Central memory CD8-positive, alpha-beta T cell (primary cell): Measurements from ENCODE around the gene APP.
"Not testable (repeated sequence)": the region's sequence is repeated elsewhere in the genome, so short reads cannot be mapped to it uniquely, and the experiment has no call there.

Experiments used
- ATAC-seq: fragments of 150-1000 bp; cut with Tn5 transposase; replicated peaks from 2 replicates; pipeline ENCODE4 v1.10.0; 2022; ENCODE audit warnings: mild to moderate bottlenecking, moderate FRiP score, moderate number of reproducible peaks; ENCODE audit not compliant: poor library complexity, severe bottlenecking; ENCODE audit errors: extremely low read depth
- DNase-seq, 2 donors: peaks; one replicate each; pipeline ENCODE4 v3.0.0; 2021; ENCODE audit warnings: low spot score in 2 of 2
- H3K27ac Mint-ChIP-seq: one replicate; pipeline ENCODE4 v1.8.0; 2022; ENCODE audit warnings: low read depth, mild to moderate bottlenecking, moderate library complexity, mixed read lengths
- H3K27me3 Mint-ChIP-seq: one replicate; pipeline ENCODE4 v1.8.0; 2022; ENCODE audit warnings: mixed read lengths
- H3K36me3 Mint-ChIP-seq: one replicate; pipeline ENCODE4 v1.8.0; 2022; ENCODE audit warnings: mild to moderate bottlenecking, moderate library complexity, mixed read lengths; ENCODE audit not compliant: insufficient read depth
- H3K4me1 Mint-ChIP-seq: one replicate; pipeline ENCODE4 v1.8.0; 2022; ENCODE audit warnings: mixed read lengths
- H3K4me3 Mint-ChIP-seq: one replicate; pipeline ENCODE4 v1.8.0; 2022; ENCODE audit warnings: mild to moderate bottlenecking, moderate library complexity, mixed read lengths
- H3K9me3 Mint-ChIP-seq: one replicate; pipeline ENCODE4 v1.8.0; 2022; ENCODE audit warnings: mixed read lengths

The APP gene

DNA sequence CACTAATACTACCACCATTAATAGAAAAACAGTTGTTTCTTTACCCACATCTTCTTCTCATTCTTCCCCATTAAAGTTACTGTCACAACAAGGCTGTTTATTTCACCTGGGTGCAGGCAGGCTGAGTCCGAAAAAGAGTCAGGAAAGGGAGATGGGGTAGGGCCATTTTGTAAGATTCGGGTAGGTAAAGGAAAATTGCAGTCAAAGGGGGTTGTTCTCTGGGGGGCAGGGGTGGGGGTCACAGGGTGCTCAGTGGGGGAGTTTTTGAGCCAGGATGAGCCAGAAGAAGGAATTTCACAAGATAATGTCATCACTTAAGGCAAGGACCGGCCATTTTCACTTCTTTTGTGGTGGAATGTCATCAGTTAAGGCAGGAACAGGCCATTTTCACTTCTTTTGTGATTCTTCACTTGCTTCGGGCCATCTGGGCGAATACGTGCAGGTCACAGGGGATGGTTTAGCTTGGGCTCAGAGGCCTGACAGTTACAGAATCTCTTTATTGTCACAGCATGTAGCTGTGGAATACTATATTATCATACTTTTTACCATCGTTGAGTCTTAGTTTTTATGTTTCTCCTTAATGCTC, 89.3 kb downstream of the APP start:
- not testable (repeated sequence) for DNase-seq

DNA sequence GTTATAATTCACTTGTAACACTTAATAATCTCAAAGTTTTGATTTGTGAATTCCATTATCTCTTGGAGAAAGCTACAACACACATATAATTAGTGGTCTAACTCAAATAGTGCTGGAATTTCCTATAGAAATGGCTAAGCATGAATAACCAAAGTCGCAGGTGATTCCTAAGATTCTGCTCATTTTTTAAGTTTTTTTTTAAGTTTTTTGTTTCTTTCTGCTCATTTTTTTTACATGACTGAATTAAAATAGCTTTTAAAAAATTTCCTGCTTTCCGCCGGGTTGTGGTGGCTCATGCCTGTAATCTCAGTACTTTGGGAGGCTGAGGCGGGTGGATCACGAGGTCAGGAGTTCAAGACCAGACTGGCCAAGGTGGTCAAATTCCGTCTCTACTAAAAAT, 90.4 kb downstream of the APP start:
- no peaks in the 10 kb centered on the region for H3K9me3 Mint-ChIP-seq
- ATAC-seq (no peak), DNase-seq (no peak)
- no peaks in the 10 kb centered on the region for H3K27me3 Mint-ChIP-seq
- H3K4me3 Mint-ChIP-seq: no peak overlapping the region
- no peaks in the 10 kb centered on the region for H3K36me3 Mint-ChIP-seq
- H3K4me1 Mint-ChIP-seq: no peaks in the 10 kb centered on the region
- no peak overlapping the region for H3K27ac Mint-ChIP-seq

More for the DNA sequence above, 89.3 kb downstream of the APP start:
- H3K27ac Mint-ChIP-seq, H3K27me3 Mint-ChIP-seq, ATAC-seq, H3K36me3 Mint-ChIP-seq, H3K9me3 Mint-ChIP-seq, H3K4me3 Mint-ChIP-seq, H3K4me1 Mint-ChIP-seq: not testable (repeated sequence)

DNA sequence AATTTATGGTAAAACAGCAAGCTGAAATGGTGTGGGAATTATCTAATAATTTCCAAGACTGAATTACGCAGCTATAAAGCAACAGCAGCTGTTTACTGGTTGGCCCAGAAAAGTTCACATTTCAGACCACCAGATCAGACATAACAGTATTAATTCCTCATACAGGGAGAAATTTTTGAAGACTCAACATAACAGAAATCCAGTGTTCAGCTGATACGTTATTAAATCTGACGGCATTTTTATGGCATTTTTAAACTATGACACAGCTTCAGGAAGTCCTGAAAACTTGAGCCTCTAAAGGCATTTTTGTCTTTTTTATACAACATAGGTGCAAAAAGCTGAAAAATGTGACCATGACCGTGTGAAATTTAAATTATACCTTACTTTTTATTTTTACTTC, 91.2 kb downstream of the APP start:
- Mint-ChIP-seq H3K27ac (no peak overlapping the region), H3K4me1 (no peaks in the 10 kb centered on the region), H3K36me3 (no peaks in the 10 kb centered on the region), H3K9me3 (no peaks in the 10 kb centered on the region), H3K27me3 (no peaks in the 10 kb centered on the region), H3K4me3 (no peak overlapping the region)
- DNase-seq (no peak), ATAC-seq (no peak)

DNA sequence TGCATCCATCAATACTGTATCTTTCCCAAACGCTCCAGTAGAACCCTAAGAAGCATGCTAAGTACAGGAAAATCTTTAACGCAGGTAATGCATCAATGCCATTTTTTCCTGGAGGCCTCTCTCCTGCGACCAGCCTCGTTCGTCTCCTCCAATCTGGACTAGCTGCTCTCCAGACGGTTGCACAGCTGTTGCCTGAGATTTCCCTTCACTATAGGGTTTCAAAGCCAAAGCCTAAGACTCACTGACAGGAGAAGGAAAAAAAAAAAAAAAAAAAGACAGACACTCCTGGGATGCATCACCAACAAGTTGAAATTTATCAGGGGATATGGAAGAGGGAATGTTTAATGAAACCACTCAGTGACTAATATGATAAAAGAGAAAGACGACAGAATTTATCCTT, 93.0 kb downstream of the APP start:
- ATAC-seq (no peak), DNase-seq (no peak)
- H3K27ac Mint-ChIP-seq: no peak overlapping the region
- no peaks in the 10 kb centered on the region for H3K9me3 Mint-ChIP-seq
- H3K27me3 Mint-ChIP-seq: no peaks in the 10 kb centered on the region
- no peak overlapping the region for H3K4me3 Mint-ChIP-seq
- no peaks in the 10 kb centered on the region for H3K4me1 Mint-ChIP-seq
- H3K36me3 Mint-ChIP-seq: no peaks in the 10 kb centered on the region

DNA sequence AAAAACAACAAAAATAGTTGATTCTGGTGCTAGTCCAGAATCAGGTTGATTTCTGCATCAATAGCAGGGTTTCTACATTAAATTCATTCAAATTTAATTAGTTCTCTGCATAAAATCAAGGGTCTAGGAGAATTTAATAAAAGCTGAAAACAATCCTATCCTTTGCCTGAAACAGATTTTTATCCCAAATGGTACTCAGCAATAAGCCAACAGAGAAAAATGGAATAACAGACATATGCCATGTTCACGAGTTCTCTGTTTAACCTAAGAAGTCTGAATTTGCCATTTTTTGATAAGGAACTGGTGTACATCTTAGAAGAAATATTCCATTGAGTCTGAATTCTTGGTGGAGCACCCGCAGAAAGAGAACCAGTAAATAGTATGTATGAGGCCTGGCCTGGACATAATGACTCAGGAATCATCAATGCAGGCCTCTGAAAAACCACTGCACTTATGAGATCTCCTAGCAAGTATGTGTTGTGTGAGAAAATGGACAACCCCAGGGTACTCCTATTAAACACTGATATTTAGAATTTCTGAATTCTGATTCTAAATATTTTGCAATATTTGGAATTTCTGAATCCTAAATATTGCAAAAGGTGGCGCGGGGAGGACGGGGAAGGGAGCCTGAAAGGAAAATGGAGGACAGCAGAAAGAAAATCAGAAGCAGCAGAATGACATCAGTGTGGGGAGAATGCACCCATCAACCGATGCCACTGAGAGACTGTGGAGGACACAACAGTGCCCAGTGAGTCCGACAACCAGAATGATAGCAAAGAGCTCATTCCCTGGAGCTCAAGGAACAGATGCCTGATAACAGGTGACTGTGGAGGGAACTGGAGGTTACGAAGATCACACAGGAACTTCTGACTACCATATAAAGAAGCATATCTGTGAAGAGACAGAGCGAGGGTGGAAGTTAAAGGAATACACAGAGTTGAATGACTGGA, 97.6 kb downstream of the APP start:
- ATAC-seq (no peak), DNase-seq (no peak)
- Mint-ChIP-seq H3K27ac (no peak overlapping the region), H3K9me3 (peaks cover 9% of the 10 kb centered on the region), H3K36me3 (no peaks in the 10 kb centered on the region), H3K4me1 (peaks cover 7% of the 10 kb centered on the region), H3K4me3 (no peak overlapping the region), H3K27me3 (no peaks in the 10 kb centered on the region)

DNA sequence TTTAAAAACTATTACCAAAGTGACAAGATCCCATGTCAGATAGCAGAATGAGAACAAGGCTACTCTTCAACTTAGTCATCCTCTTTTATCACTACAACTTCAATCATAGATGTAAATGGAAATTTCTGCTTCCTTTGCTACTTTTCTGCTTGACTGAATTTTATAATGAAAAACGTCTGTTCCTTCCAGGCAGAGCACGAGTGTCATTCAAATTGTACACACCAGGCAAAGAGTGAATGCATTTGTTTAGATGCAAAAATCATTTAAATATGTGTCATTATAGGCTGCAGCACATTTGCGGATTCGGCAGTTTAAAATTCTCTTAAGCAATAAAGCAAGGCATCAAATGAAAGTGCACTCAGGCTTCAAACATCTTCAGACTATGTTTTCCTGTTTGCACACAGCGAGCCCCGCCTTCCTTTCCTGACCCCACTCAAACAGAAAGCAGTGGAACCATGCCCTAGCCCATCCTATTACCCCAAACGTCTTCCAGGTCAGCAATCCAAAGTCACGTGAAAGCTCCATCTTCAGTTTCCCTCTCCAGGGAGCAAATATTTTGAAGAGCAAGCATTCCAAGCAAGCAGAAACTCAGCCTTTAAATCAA, 99.6 kb downstream of the APP start:
- Mint-ChIP-seq H3K27me3 (no peaks in the 10 kb centered on the region), H3K4me3 (peak overlapping the region; percentile 47), H3K27ac (no peak overlapping the region), H3K4me1 (peaks cover 7% of the 10 kb centered on the region), H3K9me3 (peaks cover 9% of the 10 kb centered on the region), H3K36me3 (no peaks in the 10 kb centered on the region)
- no peak for ATAC-seq
- DNase-seq: no peak

DNA sequence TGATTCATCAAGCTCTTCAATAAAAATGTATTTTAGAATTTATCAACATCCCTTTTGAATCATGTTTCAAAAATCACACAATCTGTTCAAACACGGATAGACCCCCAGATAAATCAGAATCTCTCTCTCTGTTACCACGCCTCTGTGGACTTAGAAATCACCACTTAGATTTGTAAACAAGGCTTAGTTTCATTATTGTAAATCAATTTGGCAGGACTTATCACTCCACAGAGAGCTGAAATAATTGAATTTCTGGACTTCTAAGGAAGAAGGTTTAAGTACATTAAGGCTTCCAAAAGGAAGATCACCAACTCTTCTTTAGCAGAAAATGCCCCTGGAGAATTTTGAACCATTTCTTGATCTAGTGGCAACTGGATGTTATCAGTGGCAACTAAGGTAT, 100.4 kb downstream of the APP start:
- H3K27me3 Mint-ChIP-seq: no peaks in the 10 kb centered on the region
- H3K4me1 Mint-ChIP-seq: peaks cover 7% of the 10 kb centered on the region
- ATAC-seq (no peak), DNase-seq (no peak)
- H3K27ac Mint-ChIP-seq: no peak overlapping the region
- peaks cover 9% of the 10 kb centered on the region for H3K9me3 Mint-ChIP-seq
- no peaks in the 10 kb centered on the region for H3K36me3 Mint-ChIP-seq
- no peak overlapping the region for H3K4me3 Mint-ChIP-seq

DNA sequence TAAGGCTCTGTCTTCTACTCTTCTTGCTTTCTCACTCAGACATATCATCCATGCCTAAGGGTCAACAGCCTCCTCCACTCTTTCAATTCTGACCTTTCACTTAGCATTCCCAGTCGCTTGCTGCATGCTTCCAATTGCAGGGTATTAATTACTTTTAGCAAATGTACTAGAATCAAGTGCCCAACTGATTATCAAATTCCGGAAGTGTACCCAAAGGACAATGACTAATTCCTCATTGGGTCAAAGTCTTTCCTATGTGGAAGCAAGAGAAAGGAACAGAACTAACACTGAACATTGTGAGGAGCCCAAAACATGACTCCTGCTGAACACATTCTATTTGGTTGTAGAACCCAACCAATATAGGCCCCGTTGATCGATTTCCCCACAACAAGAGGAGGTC, 101.8 kb downstream of the APP start:
- H3K27ac Mint-ChIP-seq: no peak overlapping the region
- H3K36me3 Mint-ChIP-seq: peaks cover 1% of the 10 kb centered on the region
- H3K9me3 Mint-ChIP-seq: peaks cover 9% of the 10 kb centered on the region
- H3K4me3 Mint-ChIP-seq: no peak overlapping the region
- H3K4me1 Mint-ChIP-seq: peaks cover 7% of the 10 kb centered on the region
- no peaks in the 10 kb centered on the region for H3K27me3 Mint-ChIP-seq
- ATAC-seq (no peak), DNase-seq (no peak)

DNA sequence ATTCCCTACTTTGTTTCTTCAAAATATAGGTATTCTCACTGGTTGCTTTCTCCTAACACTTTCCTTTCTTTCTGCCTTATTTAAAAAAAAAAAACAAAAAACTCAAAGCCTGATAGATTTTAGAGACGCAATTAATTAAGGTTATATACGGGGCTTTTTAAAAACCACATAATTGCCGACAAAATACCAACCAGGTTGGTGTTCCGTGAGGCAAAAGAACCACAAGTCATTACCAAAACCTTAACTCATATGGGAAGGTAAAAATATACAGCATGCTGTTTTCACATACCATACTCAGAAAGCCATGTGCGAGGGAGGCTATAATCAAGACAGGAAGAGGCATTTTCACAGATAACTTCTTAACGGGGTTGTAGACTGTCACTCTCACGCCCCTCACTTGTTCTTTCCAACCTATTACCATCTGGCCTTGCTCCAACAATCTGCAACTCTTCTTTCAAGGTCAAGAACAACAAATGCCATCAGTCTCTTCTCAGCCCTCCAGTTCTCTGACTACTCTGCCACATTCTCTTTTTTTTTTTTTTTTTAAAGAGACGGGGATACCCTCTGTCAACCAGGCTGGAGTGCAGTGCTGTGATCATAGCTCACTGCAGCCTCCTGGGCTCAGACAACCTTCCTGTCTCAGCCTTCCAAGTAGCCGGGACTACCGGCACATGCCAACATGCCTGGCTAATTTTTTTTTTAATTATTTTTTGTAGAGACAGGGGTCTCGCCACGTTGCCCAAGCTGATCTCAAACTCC, 102.6 kb downstream of the APP start:
- Mint-ChIP-seq H3K27ac (no peak overlapping the region), H3K4me3 (no peak overlapping the region), H3K36me3 (peaks cover 1% of the 10 kb centered on the region), H3K9me3 (peaks cover 9% of the 10 kb centered on the region), H3K27me3 (no peaks in the 10 kb centered on the region), H3K4me1 (peaks cover 7% of the 10 kb centered on the region)
- DNase-seq (no peak), ATAC-seq (no peak)

DNA sequence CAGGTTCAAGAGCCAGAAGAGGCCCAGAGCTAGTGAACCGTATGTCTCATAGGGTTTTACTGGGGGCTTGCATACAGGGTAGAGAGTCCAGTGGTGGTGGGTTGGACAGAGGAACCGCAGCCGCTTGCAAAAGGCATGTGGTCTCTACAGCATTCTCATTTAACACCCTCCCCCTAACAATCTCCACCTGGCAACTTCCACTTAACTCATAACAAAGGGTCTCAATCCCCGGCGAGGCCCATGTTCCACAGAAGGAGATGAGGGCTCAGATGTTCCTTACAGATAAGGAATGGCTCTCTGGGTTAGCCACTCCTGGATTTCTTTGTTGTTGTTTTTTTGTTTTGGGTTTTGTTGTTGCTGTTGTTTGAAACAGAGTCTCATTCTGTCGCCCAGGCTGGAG, 106.1 kb downstream of the APP start:
- DNase-seq (no peak), ATAC-seq (no peak)
- Mint-ChIP-seq H3K27ac (no peak overlapping the region), H3K4me1 (no peaks in the 10 kb centered on the region), H3K27me3 (no peaks in the 10 kb centered on the region), H3K9me3 (peaks cover 9% of the 10 kb centered on the region), H3K4me3 (no peak overlapping the region), H3K36me3 (peaks cover 3% of the 10 kb centered on the region)

DNA sequence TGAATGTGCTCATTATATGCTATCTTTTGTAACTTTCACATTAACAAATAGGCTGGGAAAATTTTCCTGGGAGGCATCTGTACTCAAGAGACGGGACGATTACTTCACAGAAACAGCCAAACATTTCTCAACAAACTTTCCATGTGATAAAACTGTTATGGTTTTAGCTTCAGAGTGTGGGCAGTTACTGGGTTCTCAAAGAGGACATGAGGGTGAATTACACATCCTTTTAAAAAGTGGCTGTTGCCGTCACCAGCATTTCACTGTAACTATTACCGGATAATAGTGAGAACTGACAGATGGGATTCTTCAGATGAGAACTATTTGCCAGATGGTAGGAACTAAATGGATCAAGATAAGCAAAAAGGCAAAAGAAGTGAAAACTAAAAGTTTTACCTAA, 109.1 kb downstream of the APP start:
- H3K4me1 Mint-ChIP-seq: no peaks in the 10 kb centered on the region
- no peaks in the 10 kb centered on the region for H3K27me3 Mint-ChIP-seq

DNA sequence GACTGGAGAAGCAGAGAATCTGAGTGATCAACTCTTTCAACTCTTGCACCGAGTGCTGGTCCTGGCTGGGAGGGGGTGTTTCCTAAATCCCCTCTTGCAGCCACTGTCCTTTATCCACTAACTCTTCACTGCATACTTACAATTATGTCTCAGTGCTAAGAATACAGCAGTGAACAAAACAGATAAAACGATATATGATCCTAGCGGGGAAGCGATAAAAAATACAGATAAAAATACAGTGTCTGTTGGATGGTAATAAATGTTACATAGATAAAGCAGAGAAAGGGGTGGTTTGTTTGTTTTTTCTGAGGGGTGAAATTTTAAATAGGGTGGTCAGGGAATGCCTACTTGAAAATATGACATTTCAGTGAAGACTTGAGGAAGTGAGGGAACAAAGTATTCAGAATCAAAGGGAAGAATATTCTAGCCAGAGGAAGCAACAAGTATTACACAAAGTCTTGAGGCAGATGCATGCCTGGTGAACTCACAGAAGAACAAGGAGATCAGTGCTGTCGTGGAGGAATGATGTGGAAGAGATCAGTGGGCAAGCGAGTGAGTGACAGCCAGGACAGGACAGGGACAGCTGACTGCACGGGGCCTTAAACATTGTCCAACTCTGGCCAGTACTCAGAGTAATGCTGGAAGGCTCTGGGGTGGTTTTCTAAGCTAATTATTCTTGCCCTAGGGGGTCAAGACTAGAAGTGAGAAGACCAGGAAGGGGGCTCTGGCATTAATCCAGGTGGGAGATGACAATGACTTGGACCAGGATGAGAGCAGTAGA, 110.0 kb downstream of the APP start:
- no peak for ATAC-seq
- no peak overlapping the region for H3K4me3 Mint-ChIP-seq
- H3K4me1 Mint-ChIP-seq: no peaks in the 10 kb centered on the region
- no peak for DNase-seq
- H3K36me3 Mint-ChIP-seq: peaks cover 3% of the 10 kb centered on the region
- H3K27me3 Mint-ChIP-seq: no peaks in the 10 kb centered on the region
- no peak overlapping the region for H3K27ac Mint-ChIP-seq
- no peaks in the 10 kb centered on the region for H3K9me3 Mint-ChIP-seq

More for the DNA sequence above, 109.1 kb downstream of the APP start:
- no peaks in the 10 kb centered on the region for H3K9me3 Mint-ChIP-seq
- no peak overlapping the region for H3K4me3 Mint-ChIP-seq
- H3K27ac Mint-ChIP-seq: no peak overlapping the region
- peaks cover 3% of the 10 kb centered on the region for H3K36me3 Mint-ChIP-seq
- no peak for ATAC-seq
- no peak for DNase-seq
